Measurements from ENCODE around the gene DOCK4.

DOCK4 gene

GRCh38 chr7:112092306-112092705 lies 113.9 kb downstream of the DOCK4 start:
- Histone ChIP-seq H3K4me1 (ENCODE audit: control insufficient read depth, insufficient read depth, low read length) (no peaks in the 10 kb centered on the region), H3K9ac (ENCODE audit: low read length) (no peak overlapping the region), H3K27me3 (replicated peaks; ENCODE audit: control insufficient read depth, insufficient read depth, low read length) (no peaks in the 10 kb centered on the region), H3K9me3 (ENCODE audit: control insufficient read depth, low read length) (no peaks in the 10 kb centered on the region), H3K36me3 (ENCODE audit: control insufficient read depth, insufficient read depth, low read length, severe bottlenecking) (no peaks in the 10 kb centered on the region), H3K4me3 (ENCODE audit: low read length) (no peak overlapping the region)
- no peak for DNase-seq (ENCODE audit: low read depth)

GRCh38 chr7:112091768-112092167 lies 114.4 kb downstream of the DOCK4 start:
- H3K27me3 ChIP-seq (replicated peaks; ENCODE audit: control insufficient read depth, insufficient read depth, low read length) = no peaks in the 10 kb centered on the region
- no peaks in the 10 kb centered on the region for H3K9me3 ChIP-seq (ENCODE audit: control insufficient read depth, low read length)
- no peak for DNase-seq (ENCODE audit: low read depth)
- H3K9ac ChIP-seq (ENCODE audit: low read length) = no peak overlapping the region
- no peaks in the 10 kb centered on the region for H3K4me1 ChIP-seq (ENCODE audit: control insufficient read depth, insufficient read depth, low read length)
- no peaks in the 10 kb centered on the region for H3K36me3 ChIP-seq (ENCODE audit: control insufficient read depth, insufficient read depth, low read length, severe bottlenecking)
- H3K4me3 ChIP-seq (ENCODE audit: low read length) = no peak overlapping the region

- Histone ChIP-seq H3K9me3 (ENCODE audit: control insufficient read depth, low read length) (no peaks in the 10 kb centered on the region), H3K9ac (ENCODE audit: low read length) (no peak overlapping the region), H3K4me1 (ENCODE audit: control insufficient read depth, insufficient read depth, low read length) (peaks cover 9% of the 10 kb centered on the region), H3K27me3 (replicated peaks; ENCODE audit: control insufficient read depth, insufficient read depth, low read length) (no peaks in the 10 kb centered on the region), H3K36me3 (ENCODE audit: control insufficient read depth, insufficient read depth, low read length, severe bottlenecking) (no peaks in the 10 kb centered on the region), H3K4me3 (ENCODE audit: low read length) (no peak overlapping the region)
- DNase-seq (ENCODE audit: low read depth) = no peak
Measured at GRCh38 chr7:112089551-112089950, 116.6 kb downstream of the DOCK4 start.

- no peak for DNase-seq (ENCODE audit: low read depth)
- Histone ChIP-seq H3K4me1 (ENCODE audit: control insufficient read depth, insufficient read depth, low read length) (peaks cover 18% of the 10 kb centered on the region), H3K9me3 (ENCODE audit: control insufficient read depth, low read length) (no peaks in the 10 kb centered on the region), H3K36me3 (ENCODE audit: control insufficient read depth, insufficient read depth, low read length, severe bottlenecking) (no peaks in the 10 kb centered on the region), H3K4me3 (ENCODE audit: low read length) (no peak overlapping the region), H3K27me3 (replicated peaks; ENCODE audit: control insufficient read depth, insufficient read depth, low read length) (no peaks in the 10 kb centered on the region), H3K9ac (ENCODE audit: low read length) (no peak overlapping the region)
Measured at GRCh38 chr7:112088484-112089016, 117.6 kb downstream of the DOCK4 start.

- peaks cover 19% of the 10 kb centered on the region for H3K4me1 ChIP-seq (ENCODE audit: control insufficient read depth, insufficient read depth, low read length)
- no peak for DNase-seq (ENCODE audit: low read depth)
- no peak overlapping the region for H3K4me3 ChIP-seq (ENCODE audit: low read length)
- H3K9ac ChIP-seq (ENCODE audit: low read length) = no peak overlapping the region
- H3K9me3 ChIP-seq (ENCODE audit: control insufficient read depth, low read length) = no peaks in the 10 kb centered on the region
- no peaks in the 10 kb centered on the region for H3K36me3 ChIP-seq (ENCODE audit: control insufficient read depth, insufficient read depth, low read length, severe bottlenecking)
- no peaks in the 10 kb centered on the region for H3K27me3 ChIP-seq (replicated peaks; ENCODE audit: control insufficient read depth, insufficient read depth, low read length)
Measured at GRCh38 chr7:112086496-112087254, 119.5 kb downstream of the DOCK4 start.

GRCh38 chr7:112084520-112084971 lies 121.7 kb downstream of the DOCK4 start:
- H3K4me3 ChIP-seq (ENCODE audit: low read length) = peak overlapping the region; percentile 64
- no peaks in the 10 kb centered on the region for H3K27me3 ChIP-seq (replicated peaks; ENCODE audit: control insufficient read depth, insufficient read depth, low read length)
- no peaks in the 10 kb centered on the region for H3K36me3 ChIP-seq (ENCODE audit: control insufficient read depth, insufficient read depth, low read length, severe bottlenecking)
- H3K9ac ChIP-seq (ENCODE audit: low read length) = peak overlapping the region; percentile 15
- peak; percentile 71 for DNase-seq (ENCODE audit: low read depth)
- peaks cover 31% of the 10 kb centered on the region for H3K4me1 ChIP-seq (ENCODE audit: control insufficient read depth, insufficient read depth, low read length)
- H3K9me3 ChIP-seq (ENCODE audit: control insufficient read depth, low read length) = no peaks in the 10 kb centered on the region

GRCh38 chr7:112083776-112084355 lies 122.3 kb downstream of the DOCK4 start:
- H3K9me3 ChIP-seq (ENCODE audit: control insufficient read depth, low read length) = no peaks in the 10 kb centered on the region
- peak; percentile 41 for DNase-seq (ENCODE audit: low read depth)
- no peaks in the 10 kb centered on the region for H3K27me3 ChIP-seq (replicated peaks; ENCODE audit: control insufficient read depth, insufficient read depth, low read length)
- peaks cover 33% of the 10 kb centered on the region for H3K4me1 ChIP-seq (ENCODE audit: control insufficient read depth, insufficient read depth, low read length)
- no peaks in the 10 kb centered on the region for H3K36me3 ChIP-seq (ENCODE audit: control insufficient read depth, insufficient read depth, low read length, severe bottlenecking)
- peak overlapping the region; percentile 64 for H3K4me3 ChIP-seq (ENCODE audit: low read length)
- peak overlapping the region; percentile 1 for H3K9ac ChIP-seq (ENCODE audit: low read length)

GRCh38 chr7:112082306-112082705 lies 123.9 kb downstream of the DOCK4 start:
- H3K4me1 ChIP-seq (ENCODE audit: control insufficient read depth, insufficient read depth, low read length) = peaks cover 33% of the 10 kb centered on the region
- no peak overlapping the region for H3K9ac ChIP-seq (ENCODE audit: low read length)
- no peak overlapping the region for H3K4me3 ChIP-seq (ENCODE audit: low read length)
- no peaks in the 10 kb centered on the region for H3K27me3 ChIP-seq (replicated peaks; ENCODE audit: control insufficient read depth, insufficient read depth, low read length)
- no peak for DNase-seq (ENCODE audit: low read depth)
- H3K9me3 ChIP-seq (ENCODE audit: control insufficient read depth, low read length) = no peaks in the 10 kb centered on the region
- H3K36me3 ChIP-seq (ENCODE audit: control insufficient read depth, insufficient read depth, low read length, severe bottlenecking) = no peaks in the 10 kb centered on the region

- no peak for DNase-seq (ENCODE audit: low read depth)
Measured at GRCh38 chr7:112081778-112082177, 124.4 kb downstream of the DOCK4 start.

GRCh38 chr7:112080978-112081377 lies 125.2 kb downstream of the DOCK4 start:
- no peaks in the 10 kb centered on the region for H3K27me3 ChIP-seq (replicated peaks; ENCODE audit: control insufficient read depth, insufficient read depth, low read length)
- no peaks in the 10 kb centered on the region for H3K36me3 ChIP-seq (ENCODE audit: control insufficient read depth, insufficient read depth, low read length, severe bottlenecking)
- no peak for DNase-seq (ENCODE audit: low read depth)
- no peak overlapping the region for H3K9ac ChIP-seq (ENCODE audit: low read length)
- H3K4me1 ChIP-seq (ENCODE audit: control insufficient read depth, insufficient read depth, low read length) = peaks cover 41% of the 10 kb centered on the region
- H3K4me3 ChIP-seq (ENCODE audit: low read length) = peak overlapping the region; percentile 5
- H3K9me3 ChIP-seq (ENCODE audit: control insufficient read depth, low read length) = no peaks in the 10 kb centered on the region

More at GRCh38 chr7:112081778-112082177, 124.4 kb downstream of the DOCK4 start:
- no peaks in the 10 kb centered on the region for H3K36me3 ChIP-seq (ENCODE audit: control insufficient read depth, insufficient read depth, low read length, severe bottlenecking)
- no peaks in the 10 kb centered on the region for H3K9me3 ChIP-seq (ENCODE audit: control insufficient read depth, low read length)
- no peak overlapping the region for H3K4me3 ChIP-seq (ENCODE audit: low read length)
- peaks cover 34% of the 10 kb centered on the region for H3K4me1 ChIP-seq (ENCODE audit: control insufficient read depth, insufficient read depth, low read length)
- H3K27me3 ChIP-seq (replicated peaks; ENCODE audit: control insufficient read depth, insufficient read depth, low read length) = no peaks in the 10 kb centered on the region
- H3K9ac ChIP-seq (ENCODE audit: low read length) = no peak overlapping the region

GRCh38 chr7:112080441-112080840 lies 125.8 kb downstream of the DOCK4 start:
- Histone ChIP-seq H3K27me3 (replicated peaks; ENCODE audit: control insufficient read depth, insufficient read depth, low read length) (no peaks in the 10 kb centered on the region), H3K9ac (ENCODE audit: low read length) (no peak overlapping the region), H3K9me3 (ENCODE audit: control insufficient read depth, low read length) (no peaks in the 10 kb centered on the region), H3K36me3 (ENCODE audit: control insufficient read depth, insufficient read depth, low read length, severe bottlenecking) (no peaks in the 10 kb centered on the region), H3K4me3 (ENCODE audit: low read length) (peak overlapping the region; percentile 5), H3K4me1 (ENCODE audit: control insufficient read depth, insufficient read depth, low read length) (peaks cover 41% of the 10 kb centered on the region)
- DNase-seq (ENCODE audit: low read depth) = peak; percentile 95
